ENCODE data around the gene TBX19.

- no peak for TF ChIP-seq EP300 (IDR thresholded peaks at IDR 0.05)
- TF ChIP-seq CTCF (IDR thresholded peaks at IDR 0.05) = no peak
- TF ChIP-seq POLR2A (IDR thresholded peaks at IDR 0.05) = no peak
These were observed 19.3 kb upstream of the TBX19 start for GRCh38 chr1:168261390-168261789.

Data from tibial nerve (tissue), 4 donors.